Stomach (tissue), 19 donors: Measurements from ENCODE around the gene POTEB. TPM values are rescaled to one million over a fixed set of nuclear protein-coding genes. Genes with fewer than 3 reads are reported as not detected.
"Not testable (repeated sequence)": the region's sequence is repeated elsewhere in the genome, so short reads cannot be mapped to it uniquely, and the experiment has no call there.

Experiments used
- DNase-seq, 2 donors: peaks; one replicate each; pipeline versions ENCODE4 v3.0.0 to v3.0.0-alpha.2; 2013 to 2019
- H3K27ac ChIP-seq, 5 donors: fragments of 200-600 bp in 4 of 5; sonication (generic) in 4 of 5; one replicate each; pipeline ENCODE4 v1.5.1; 2013 to 2019; ENCODE audit warnings: mild to moderate bottlenecking in 1 of 5, moderate library complexity in 1 of 5
- H3K27me3 ChIP-seq, 3 donors: fragments of 200-600 bp; sonication (generic); one replicate each; pipeline ENCODE4 v1.5.1; 2017 to 2019; ENCODE audit warnings: mixed run types in 1 of 3
- H3K36me3 ChIP-seq, 4 donors: fragments of 200-600 bp; sonication (generic); 1 replicate in 3 of 4; 2 replicates in 1 of 4; pipeline ENCODE4 v1.5.1; 2016 to 2019
- H3K4me1 ChIP-seq, 4 donors: fragments of 200-600 bp; sonication (generic); one replicate each; pipeline ENCODE4 v1.5.1; 2016 to 2019
- H3K4me3 ChIP-seq, 4 donors: fragments of 200-600 bp; sonication (generic) in 3 of 4; one replicate each; pipeline ENCODE4 v1.5.1; 2016 to 2019; ENCODE audit warnings: mild to moderate bottlenecking in 1 of 4
- H3K9me3 ChIP-seq, 4 donors: fragments of 200-600 bp; sonication (generic); one replicate each; pipeline ENCODE4 v1.5.1; 2016 to 2019
- WGBS, 5 donors: extraction: QIAGEN DNeasy Blood & Tissue Kit in 3 of 5; methylation state at CpG; one replicate each; pipeline versions ENCODE4 v1.1.5 to v1.1.7; 2013 to 2018; 5-methylcytosine and 5-hydroxymethylcytosine counted together
- intact Hi-C: fragments of 100-400 bp; cut with DNase I; formaldehyde crosslinking; loops from one replicate; pipeline ENCODE4 v1.15.1; 2023; ENCODE audit warnings: low total_unique reads
- long read RNA-seq, 10 donors: transcript quantifications; one replicate each; lab custom pipeline, GENCODE V29; 2026
- polyA plus RNA-seq, 3 donors: library from polyadenylated mRNA; stranded (reverse); fragments of 200-250 nt; gene quantifications; one replicate each; pipeline ENCODE4 v1.2.3, GENCODE V29; 2013
- small RNA-seq, 4 donors: library from RNA; depleted of rRNA; stranded (forward); fragments of <200 nt; gene quantifications; one replicate each; pipeline ENCODE3, GENCODE V24; 2016
- total RNA-seq, 5 donors: library from RNA; depleted of rRNA; stranded (reverse); fragments of >200 nt; gene quantifications; one replicate each; pipeline versions ENCODE4 v1.1.0 to v1.2.3, GENCODE V29; 2014 to 2016
- donor health status: healthy with polysubstance abuse.
- donor health status: Bipolar disorder and iron deficiency.
- donor health status: healthy.

The POTEB gene
- total RNA-seq (not detected), polyA plus RNA-seq (not detected)
- long read RNA-seq, donor 1, result 0 reads
- long read RNA-seq, donor 2, result 0 reads
- long read RNA-seq, donor 3, result 0 reads
- long read RNA-seq, donor 4, result 0 reads
- long read RNA-seq, donor 5, result 0 reads
- long read RNA-seq, donor 6, result 0 reads
- long read RNA-seq, donor 7, result 0 reads
- long read RNA-seq, donor 8, result 0 reads
- long read RNA-seq, donor 9, result 0 reads
- long read RNA-seq, donor 10, result 0 reads

GRCh38 chr15:21877635-21878034 lies at the start of gene POTEB:
TSS of gene POTEB (minus strand) at chr15:21877735. CDS start at chr15:21877246, 489 bp downstream.
- H3K27me3 ChIP-seq, H3K4me1 ChIP-seq, H3K9me3 ChIP-seq, H3K36me3 ChIP-seq, H3K27ac ChIP-seq, DNase-seq, H3K4me3 ChIP-seq, intact Hi-C loops: not testable (repeated sequence)
- WGBS, 5 donors, result no CpG with 5 or more reads among the region's 36 CpGs

GRCh38 chr15:21890955-21891354 lies 13.4 kb upstream of the POTEB start:
- DNase-seq, H3K27ac ChIP-seq, H3K4me3 ChIP-seq, intact Hi-C loops, H3K36me3 ChIP-seq, H3K27me3 ChIP-seq, H3K9me3 ChIP-seq, H3K4me1 ChIP-seq: not testable (repeated sequence)
- WGBS, 5 donors, result no CpG with 5 or more reads among the region's 6 CpGs

GRCh38 chr15:21889542-21889941 lies 12.0 kb upstream of the POTEB start:
- intact Hi-C loops, DNase-seq: not testable (repeated sequence)

GRCh38 chr15:21838831-21839230 lies 38.7 kb downstream of the POTEB start:
- no CpG with 5 or more reads among the region's 1 CpG for WGBS, 5 donors
- H3K27me3 ChIP-seq, H3K36me3 ChIP-seq, H3K4me1 ChIP-seq, H3K9me3 ChIP-seq, H3K4me3 ChIP-seq, DNase-seq, H3K27ac ChIP-seq, intact Hi-C loops: not testable (repeated sequence)

More at GRCh38 chr15:21889542-21889941, 12.0 kb upstream of the POTEB start:
- H3K4me1 ChIP-seq, H3K36me3 ChIP-seq, H3K27ac ChIP-seq, H3K4me3 ChIP-seq, H3K9me3 ChIP-seq, H3K27me3 ChIP-seq: not testable (repeated sequence)
- 44 to 70% methylated on average over 15 to 16 of the region's 47 CpGs; no CpG with 5 or more reads in 3 of the 5 donors for WGBS, 5 donors

Small RNA genes within 50 kb of the gene (small RNA-seq; reads per million reads assigned to genes)
- gene MIR3118-4 (0 reads per million in 4 donors), gene RNU6-631P (0 reads per million in 4 donors)

Other genes starting within 250 kb of the POTEB start
- not detected for gene OR4M2, start 202.8 kb upstream of the POTEB start, total RNA-seq
- gene OR4M2, start 202.8 kb upstream of the POTEB start, polyA plus RNA-seq, result not detected